DOHH2 (cell line): ENCODE measurements around the gene WWOX.

ENCODE experiments used
- H3F3A ChIP-seq: fragments of 200-600 bp; sonication (generic), shearing (Covaris generic); 2 replicates; pipeline ENCODE4 v1.6.0; 2016; ENCODE audit warnings: antibody characterized with exemption, mild to moderate bottlenecking; ENCODE audit not compliant: control insufficient read depth, insufficient read depth
- H3K27ac ChIP-seq: fragments of 200-600 bp; sonication (generic); 2 replicates; pipeline ENCODE4 v1.5.1; 2014; ENCODE audit warnings: low read depth, mild to moderate bottlenecking, low read length, moderate library complexity
- H3K27me3 ChIP-seq: fragments of 200-600 bp; sonication (generic); 2 replicates; pipeline ENCODE4 v1.6.1; 2014; ENCODE audit warnings: mild to moderate bottlenecking, low read length, mixed read lengths; ENCODE audit not compliant: control insufficient read depth
- H3K36me3 ChIP-seq: fragments of 200-600 bp; sonication (generic); 2 replicates; pipeline ENCODE4 v1.6.1; 2014; ENCODE audit warnings: mild to moderate bottlenecking, low read length, moderate library complexity, mixed read lengths; ENCODE audit not compliant: control insufficient read depth
- H3K4me1 ChIP-seq: fragments of 200-600 bp; sonication (generic); 2 replicates; pipeline ENCODE4 v1.6.1; 2014; ENCODE audit warnings: mild to moderate bottlenecking, low read length, mixed read lengths; ENCODE audit not compliant: control insufficient read depth
- H3K4me2 ChIP-seq: fragments of 200-600 bp; sonication (generic); 2 replicates; pipeline ENCODE4 v1.6.0; 2014; ENCODE audit warnings: mild to moderate bottlenecking, low read length, moderate library complexity
- H3K4me3 ChIP-seq: fragments of 200-600 bp; sonication (generic); 2 replicates; pipeline ENCODE4 v1.5.1; 2014; ENCODE audit warnings: mild to moderate bottlenecking, low read length, mixed read lengths
- H3K79me2 ChIP-seq: fragments of 200-600 bp; sonication (generic); 2 replicates; pipeline ENCODE4 v1.6.1; 2014; ENCODE audit warnings: mild to moderate bottlenecking, low read length, mixed read lengths; ENCODE audit not compliant: control insufficient read depth
- H3K9me2 ChIP-seq: fragments of 200-600 bp; sonication (generic); replicated peaks from 2 replicates; pipeline ENCODE4 v1.6.1; 2014; ENCODE audit warnings: mild to moderate bottlenecking, low read length, mixed read lengths; ENCODE audit not compliant: control insufficient read depth
- H3K9me3 ChIP-seq: fragments of 200-600 bp; sonication (generic); 2 replicates; pipeline ENCODE4 v1.6.1; 2014; ENCODE audit warnings: antibody characterized with exemption, low read length, mixed read lengths; ENCODE audit not compliant: control insufficient read depth, insufficient read depth
- H4K20me1 ChIP-seq: fragments of 200-600 bp; sonication (generic); 2 replicates; pipeline ENCODE4 v1.6.0; 2014; ENCODE audit warnings: low read depth, mild to moderate bottlenecking, antibody characterized with exemption, low read length, moderate library complexity; ENCODE audit not compliant: control insufficient read depth, insufficient read depth
- EZH2phosphoT487 ChIP-seq: fragments of 200-600 bp; sonication (generic); IDR thresholded peaks from 2 replicates; pipeline ENCODE4 v1.6.1; 2017; ENCODE audit warnings: borderline replicate concordance, mild to moderate bottlenecking, antibody characterized with exemption, low read length, moderate library complexity, mixed read lengths
- TF ChIP-seq, protein P1 (sequence below): fragments of 200-600 bp; sonication (generic); IDR thresholded peaks from one replicate; pipeline ENCODE4 v1.5.1; 2014; ENCODE audit warnings: antibody characterized with exemption, mild to moderate bottlenecking, low read depth, low read length; ENCODE audit not compliant: poor library complexity, severe bottlenecking

Gene WWOX

DNA sequence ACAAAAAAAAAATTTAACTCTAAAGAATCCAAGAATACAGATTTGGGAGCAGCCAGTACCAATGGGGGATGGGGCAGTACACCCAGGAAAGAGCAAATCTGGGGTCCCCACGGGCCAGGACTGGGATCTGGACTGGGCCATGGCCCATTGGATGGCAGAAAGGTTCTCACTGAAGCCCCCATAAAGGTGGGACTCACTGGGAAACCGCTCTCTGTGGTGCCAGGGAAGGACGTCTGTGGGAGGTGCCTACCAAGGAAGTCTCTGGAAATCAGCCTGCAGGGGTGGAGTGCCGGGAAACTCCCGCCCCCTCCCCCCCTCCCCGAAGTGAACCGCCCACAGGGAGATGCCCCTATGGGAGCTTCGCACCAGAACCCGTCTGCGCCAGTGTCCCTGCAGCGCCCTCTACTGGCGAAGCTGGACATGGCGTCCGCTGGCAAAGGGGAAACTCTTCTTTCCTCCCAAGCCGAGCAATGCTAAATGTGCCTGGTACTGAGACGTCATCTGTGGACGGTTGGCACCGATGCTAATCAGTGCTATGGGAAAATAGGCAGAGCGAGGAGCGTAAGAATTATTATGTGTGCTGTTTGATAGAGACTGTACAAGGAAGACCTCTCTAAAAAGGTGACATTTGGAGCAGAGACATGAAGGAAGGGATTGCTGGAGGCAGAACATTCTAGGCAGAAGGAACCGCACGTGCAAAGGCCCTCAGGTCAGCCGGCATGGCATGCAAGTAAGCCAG is 671.1 kb downstream of the WWOX start:
- no peaks in the 10 kb centered on the region for H4K20me1 ChIP-seq
- H3K27ac ChIP-seq, result no peak overlapping the region
- no peaks in the 10 kb centered on the region for H3K9me2 ChIP-seq
- TF ChIP-seq, protein P1, sequence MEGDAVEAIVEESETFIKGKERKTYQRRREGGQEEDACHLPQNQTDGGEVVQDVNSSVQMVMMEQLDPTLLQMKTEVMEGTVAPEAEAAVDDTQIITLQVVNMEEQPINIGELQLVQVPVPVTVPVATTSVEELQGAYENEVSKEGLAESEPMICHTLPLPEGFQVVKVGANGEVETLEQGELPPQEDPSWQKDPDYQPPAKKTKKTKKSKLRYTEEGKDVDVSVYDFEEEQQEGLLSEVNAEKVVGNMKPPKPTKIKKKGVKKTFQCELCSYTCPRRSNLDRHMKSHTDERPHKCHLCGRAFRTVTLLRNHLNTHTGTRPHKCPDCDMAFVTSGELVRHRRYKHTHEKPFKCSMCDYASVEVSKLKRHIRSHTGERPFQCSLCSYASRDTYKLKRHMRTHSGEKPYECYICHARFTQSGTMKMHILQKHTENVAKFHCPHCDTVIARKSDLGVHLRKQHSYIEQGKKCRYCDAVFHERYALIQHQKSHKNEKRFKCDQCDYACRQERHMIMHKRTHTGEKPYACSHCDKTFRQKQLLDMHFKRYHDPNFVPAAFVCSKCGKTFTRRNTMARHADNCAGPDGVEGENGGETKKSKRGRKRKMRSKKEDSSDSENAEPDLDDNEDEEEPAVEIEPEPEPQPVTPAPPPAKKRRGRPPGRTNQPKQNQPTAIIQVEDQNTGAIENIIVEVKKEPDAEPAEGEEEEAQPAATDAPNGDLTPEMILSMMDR, result peak; percentile 84
- TF ChIP-seq EZH2phosphoT487, result no peak
- no peaks in the 10 kb centered on the region for H3K36me3 ChIP-seq
- no peaks in the 10 kb centered on the region for H3K27me3 ChIP-seq
- H3K79me2 ChIP-seq, result no peaks in the 10 kb centered on the region
- H3F3A ChIP-seq, result no peaks in the 10 kb centered on the region
- no peak overlapping the region for H3K4me3 ChIP-seq
- H3K9me3 ChIP-seq, result no peaks in the 10 kb centered on the region
- no peaks in the 10 kb centered on the region for H3K4me1 ChIP-seq
- H3K4me2 ChIP-seq, result no peak overlapping the region

DNA sequence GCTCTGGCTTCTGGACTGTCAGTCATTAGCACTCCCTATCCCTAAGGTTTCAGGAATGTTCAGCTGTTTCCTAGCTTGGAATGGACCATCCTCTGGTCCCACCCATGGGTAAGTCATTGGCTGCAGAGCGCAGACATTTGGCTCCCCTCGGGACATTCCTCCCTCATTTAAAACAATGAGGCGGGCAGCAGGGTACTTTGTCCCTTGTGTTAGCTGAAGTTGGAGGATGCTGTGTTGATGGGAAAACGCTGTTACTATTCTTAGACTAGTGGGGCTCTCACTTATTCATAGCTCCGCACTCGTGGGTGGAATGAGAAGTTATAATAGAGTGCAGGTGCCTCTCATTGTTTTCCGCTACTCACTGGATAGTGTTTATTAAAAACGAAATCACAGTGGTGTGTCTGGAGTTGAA is 673.8 kb downstream of the WWOX start:
- Histone ChIP-seq H3F3A (no peaks in the 10 kb centered on the region), H4K20me1 (no peaks in the 10 kb centered on the region), H3K4me2 (no peak overlapping the region), H3K9me3 (no peaks in the 10 kb centered on the region), H3K79me2 (no peaks in the 10 kb centered on the region), H3K27me3 (no peaks in the 10 kb centered on the region), H3K9me2 (no peaks in the 10 kb centered on the region), H3K4me3 (no peak overlapping the region), H3K36me3 (no peaks in the 10 kb centered on the region), H3K4me1 (no peaks in the 10 kb centered on the region), H3K27ac (no peak overlapping the region)
- TF ChIP-seq EZH2phosphoT487, result no peak
- TF ChIP-seq, protein P1, result no peak

DNA sequence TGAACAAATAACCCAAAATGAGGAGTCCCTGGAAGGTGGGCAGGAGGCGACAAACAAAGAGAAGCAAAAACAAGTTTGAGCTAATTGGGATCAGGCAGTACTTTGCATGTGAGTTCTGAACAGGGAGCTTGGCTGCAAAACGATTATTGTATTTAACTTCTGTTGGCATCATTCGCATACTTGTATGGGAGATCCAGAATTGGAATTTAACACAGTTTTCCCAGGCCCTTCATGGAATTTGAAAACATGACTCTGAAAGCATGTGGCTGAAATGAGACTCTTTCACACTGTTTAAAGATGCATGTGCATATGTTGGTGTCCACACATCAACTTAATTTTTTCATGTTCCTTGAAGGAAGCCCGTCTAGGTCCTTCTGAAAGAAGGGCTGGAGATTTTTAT is 674.3 kb downstream of the WWOX start:
- H3K27ac ChIP-seq, result no peak overlapping the region
- no peak for TF ChIP-seq EZH2phosphoT487
- TF ChIP-seq, protein P1, result no peak
- no peaks in the 10 kb centered on the region for H3K79me2 ChIP-seq

More for the DNA sequence above, 674.3 kb downstream of the WWOX start:
- no peaks in the 10 kb centered on the region for H3F3A ChIP-seq
- H3K4me3 ChIP-seq, result no peak overlapping the region
- no peaks in the 10 kb centered on the region for H3K4me1 ChIP-seq
- H3K9me2 ChIP-seq, result no peaks in the 10 kb centered on the region
- H3K36me3 ChIP-seq, result no peaks in the 10 kb centered on the region
- H4K20me1 ChIP-seq, result no peaks in the 10 kb centered on the region
- no peaks in the 10 kb centered on the region for H3K27me3 ChIP-seq
- H3K4me2 ChIP-seq, result no peak overlapping the region
- H3K9me3 ChIP-seq, result no peaks in the 10 kb centered on the region
